Immature natural killer cell (primary cell): ENCODE data around the gene ATXN3. TPM values are rescaled to one million over a fixed set of nuclear protein-coding genes. Genes with fewer than 3 reads are reported as not detected.

Source experiments
- DNase-seq, 3 donors: peaks; one replicate each; pipeline ENCODE4 v3.0.0; 2022; ENCODE audit warnings: mixed read lengths in 1 of 3
- H3K27ac Mint-ChIP-seq, 6 donors: one replicate each; pipeline ENCODE4 v1.8.0; 2020; ENCODE audit warnings: mixed read lengths in 6 of 6, mild to moderate bottlenecking in 5 of 6, inconsistent platforms in 4 of 6, moderate library complexity in 3 of 6
- H3K27me3 Mint-ChIP-seq, 3 donors: one replicate each; pipeline ENCODE4 v1.8.0; 2020 to 2021; ENCODE audit warnings: low read depth in 3 of 3, mild to moderate bottlenecking in 3 of 3, mixed read lengths in 3 of 3, moderate library complexity in 3 of 3, inconsistent platforms in 1 of 3
- H3K36me3 Mint-ChIP-seq, 3 donors: one replicate each; pipeline ENCODE4 v1.8.0; 2020; ENCODE audit warnings: mixed read lengths in 3 of 3, inconsistent platforms in 2 of 3, mild to moderate bottlenecking in 2 of 3
- H3K4me1 Mint-ChIP-seq, 2 donors: one replicate each; pipeline ENCODE4 v1.8.0; 2020; ENCODE audit warnings: inconsistent platforms in 2 of 2, mild to moderate bottlenecking in 2 of 2, mixed read lengths in 2 of 2, moderate library complexity in 1 of 2
- H3K4me3 Mint-ChIP-seq, 5 donors: one replicate each; pipeline ENCODE4 v1.8.0; 2020; ENCODE audit warnings: mild to moderate bottlenecking in 5 of 5, mixed read lengths in 5 of 5, inconsistent platforms in 3 of 5, moderate library complexity in 3 of 5
- H3K9me3 Mint-ChIP-seq, 6 donors: one replicate each; pipeline ENCODE4 v1.8.0; 2020; ENCODE audit warnings: mild to moderate bottlenecking in 6 of 6, mixed read lengths in 6 of 6, inconsistent platforms in 4 of 6, moderate library complexity in 3 of 6
- polyA plus RNA-seq, 3 donors: library from polyadenylated mRNA; unstranded; fragments of 300-500 nt; fragmentation: Illumina TruSeq; gene quantifications; one replicate each; pipeline ENCODE4 v1.2.3, GENCODE V29; 2021

Gene ATXN3
- polyA plus RNA-seq, 3 donors from 2014 or later: 12.7 to 21.1 (median 20.3) TPM

- no peak overlapping the region for H3K4me3 Mint-ChIP-seq
- peaks cover 6 to 7% of the 10 kb centered on the region in 2 donors for H3K4me1 Mint-ChIP-seq
- no peaks in the 10 kb centered on the region for H3K27me3 Mint-ChIP-seq
- H3K27ac Mint-ChIP-seq: peak overlapping the region in 2 of 6 donors; percentile 47 to 69
- DNase-seq: no peak
- peaks cover 9 to 45% (median 36%) of the 10 kb centered on the region in 3 donors for H3K36me3 Mint-ChIP-seq
- no peaks in the 10 kb centered on the region for H3K9me3 Mint-ChIP-seq
Observed at GRCh38 chr14:92014040-92014439, 92.3 kb downstream of the ATXN3 start.

- peaks cover 6 to 7% of the 10 kb centered on the region in 2 donors for H3K4me1 Mint-ChIP-seq
- no peak overlapping the region for H3K4me3 Mint-ChIP-seq
- peak overlapping the region in 2 of 6 donors; percentile 4 to 64 for H3K27ac Mint-ChIP-seq
- no peaks in the 10 kb centered on the region for H3K27me3 Mint-ChIP-seq
- no peaks in the 10 kb centered on the region for H3K9me3 Mint-ChIP-seq
- H3K36me3 Mint-ChIP-seq: peaks cover 22 to 58% (median 43%) of the 10 kb centered on the region in 3 donors
- no peak for DNase-seq
Observed at GRCh38 chr14:92012121-92012748, 94.1 kb downstream of the ATXN3 start.

DNA sequence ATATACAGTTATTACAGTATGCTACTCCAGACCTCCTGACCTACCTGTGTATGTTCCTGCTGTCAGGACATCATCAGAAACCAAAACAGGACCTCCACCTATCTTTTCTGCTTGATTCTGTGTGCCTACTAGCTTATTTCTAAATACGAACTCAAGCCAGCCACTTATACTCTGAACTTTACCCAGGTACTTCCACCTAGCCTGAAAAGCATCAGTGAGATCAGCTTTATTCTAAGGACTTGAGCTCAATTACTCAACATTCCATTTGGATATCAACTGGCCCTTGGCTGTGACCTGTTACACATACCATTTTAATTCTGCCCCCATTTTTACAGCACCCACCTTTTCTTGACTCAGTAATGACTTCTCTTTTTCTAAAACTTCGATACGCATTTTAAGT lies 95.7 kb downstream of the ATXN3 start:
- Mint-ChIP-seq H3K27ac (peak overlapping the region in 1 of 6 donors; percentile 49), H3K36me3 (peaks cover 27 to 57% (median 41%) of the 10 kb centered on the region in 3 donors), H3K4me1 (peaks cover 6 to 7% of the 10 kb centered on the region in 2 donors), H3K4me3 (no peak overlapping the region), H3K9me3 (no peaks in the 10 kb centered on the region), H3K27me3 (no peaks in the 10 kb centered on the region)
- DNase-seq: no peak

- DNase-seq: no peak
- H3K27ac Mint-ChIP-seq: no peak overlapping the region
- no peaks in the 10 kb centered on the region for H3K9me3 Mint-ChIP-seq
- peaks cover 38 to 67% (median 52%) of the 10 kb centered on the region in 3 donors for H3K36me3 Mint-ChIP-seq
- no peak overlapping the region for H3K4me3 Mint-ChIP-seq
- no peaks in the 10 kb centered on the region for H3K27me3 Mint-ChIP-seq
- H3K4me1 Mint-ChIP-seq: peaks cover 6 to 7% of the 10 kb centered on the region in 2 donors
Observed at GRCh38 chr14:92009604-92010003, 96.8 kb downstream of the ATXN3 start.

Other genes starting within 250 kb of the ATXN3 start
- gene TC2N, start 239.0 kb downstream of the ATXN3 start, polyA plus RNA-seq: 100 to 1,000 TPM in 2 of 3 donors, 10 to 100 TPM in 1; 97.4 to 158 (median 112) TPM
- 1 to 10 TPM; 3.0 to 3.8 (median 3.0) TPM for gene FBLN5, start 158.9 kb downstream of the ATXN3 start, polyA plus RNA-seq
- 10 to 100 TPM; 14.3 to 62.6 (median 24.3) TPM for gene TRIP11, start 66.5 kb downstream of the ATXN3 start, polyA plus RNA-seq
- gene NDUFB1, start 15.1 kb upstream of the ATXN3 start, polyA plus RNA-seq: 100 to 1,000 TPM; 248 to 492 (median 335) TPM
- 10 to 100 TPM; 19.2 to 38.2 (median 26.8) TPM for gene CPSF2, start 15.4 kb upstream of the ATXN3 start, polyA plus RNA-seq
- under 1 TPM; 0.05 to 0.52 (median 0.12) TPM for gene SLC24A4, start 216.6 kb upstream of the ATXN3 start, polyA plus RNA-seq